ENCODE results near the gene PLEKHB2. TPM values are rescaled to one million over a fixed set of nuclear protein-coding genes. Genes with fewer than 3 reads are reported as not detected.
A peak's percentile ranks its signal among the peaks of the same experiment; 100 is the strongest.

The PLEKHB2 gene
- total RNA-seq, 1 donor: 57.0 TPM

DNA sequence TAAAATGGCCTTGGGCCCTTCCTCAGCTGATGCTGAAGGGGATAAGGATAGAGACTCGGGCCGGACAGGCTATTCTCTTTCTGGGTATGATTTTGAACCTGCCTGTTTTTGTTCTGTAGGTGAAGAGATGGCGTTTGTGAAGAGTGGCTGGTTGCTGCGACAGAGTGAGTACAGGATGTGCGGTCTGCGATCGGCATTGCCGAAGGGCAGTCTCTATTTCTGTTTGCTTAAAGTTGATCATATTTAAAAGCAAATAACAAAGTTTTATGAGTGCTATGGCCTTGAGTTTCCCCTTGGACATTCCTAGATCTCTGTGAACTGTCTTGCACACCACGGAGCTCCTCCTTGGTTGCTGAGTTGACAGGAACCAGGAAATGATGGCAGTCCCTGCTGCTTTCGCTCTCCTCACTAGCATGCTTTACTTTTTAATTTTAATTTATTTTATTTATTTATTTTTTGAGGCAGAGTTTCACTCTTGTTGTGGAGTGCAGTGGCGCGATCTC, 15.7 kb downstream of the PLEKHB2 start:
- TF ChIP-seq, protein P1, sequence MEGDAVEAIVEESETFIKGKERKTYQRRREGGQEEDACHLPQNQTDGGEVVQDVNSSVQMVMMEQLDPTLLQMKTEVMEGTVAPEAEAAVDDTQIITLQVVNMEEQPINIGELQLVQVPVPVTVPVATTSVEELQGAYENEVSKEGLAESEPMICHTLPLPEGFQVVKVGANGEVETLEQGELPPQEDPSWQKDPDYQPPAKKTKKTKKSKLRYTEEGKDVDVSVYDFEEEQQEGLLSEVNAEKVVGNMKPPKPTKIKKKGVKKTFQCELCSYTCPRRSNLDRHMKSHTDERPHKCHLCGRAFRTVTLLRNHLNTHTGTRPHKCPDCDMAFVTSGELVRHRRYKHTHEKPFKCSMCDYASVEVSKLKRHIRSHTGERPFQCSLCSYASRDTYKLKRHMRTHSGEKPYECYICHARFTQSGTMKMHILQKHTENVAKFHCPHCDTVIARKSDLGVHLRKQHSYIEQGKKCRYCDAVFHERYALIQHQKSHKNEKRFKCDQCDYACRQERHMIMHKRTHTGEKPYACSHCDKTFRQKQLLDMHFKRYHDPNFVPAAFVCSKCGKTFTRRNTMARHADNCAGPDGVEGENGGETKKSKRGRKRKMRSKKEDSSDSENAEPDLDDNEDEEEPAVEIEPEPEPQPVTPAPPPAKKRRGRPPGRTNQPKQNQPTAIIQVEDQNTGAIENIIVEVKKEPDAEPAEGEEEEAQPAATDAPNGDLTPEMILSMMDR (IDR thresholded peaks at IDR 0.05; ENCODE audit: insufficient read depth, low read length): no peak
- no peak for DNase-seq (ENCODE audit: low read depth)

DNA sequence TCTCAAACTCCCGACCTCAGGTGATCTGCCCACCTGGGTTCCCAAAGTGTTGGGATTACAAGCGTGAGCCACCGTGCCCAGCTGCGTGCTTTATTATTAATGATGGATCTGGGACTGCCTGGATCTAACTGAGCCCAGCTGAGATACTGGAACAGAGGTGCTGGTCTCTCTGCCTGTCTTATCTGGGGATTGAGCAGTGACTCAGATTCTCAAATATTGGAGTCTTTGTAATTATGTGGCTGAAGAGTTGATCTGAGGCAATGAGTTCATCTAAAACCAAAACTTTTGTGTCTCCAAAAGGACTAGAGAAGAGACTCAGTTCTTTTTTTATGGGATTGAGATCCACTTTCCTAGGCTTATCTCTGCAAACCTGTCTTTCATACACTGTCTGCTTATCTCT, 16.3 kb downstream of the PLEKHB2 start:
- no peak overlapping the region for H3K4me3 ChIP-seq (ENCODE audit: low read depth, low read length)
- TF ChIP-seq, protein P1 (IDR thresholded peaks at IDR 0.05; ENCODE audit: insufficient read depth, low read length): no peak
- DNase-seq (ENCODE audit: low read depth): peak; percentile 32

More for the DNA sequence above, 15.7 kb downstream of the PLEKHB2 start:
- no peak overlapping the region for H3K4me3 ChIP-seq (ENCODE audit: low read depth, low read length)

DNA sequence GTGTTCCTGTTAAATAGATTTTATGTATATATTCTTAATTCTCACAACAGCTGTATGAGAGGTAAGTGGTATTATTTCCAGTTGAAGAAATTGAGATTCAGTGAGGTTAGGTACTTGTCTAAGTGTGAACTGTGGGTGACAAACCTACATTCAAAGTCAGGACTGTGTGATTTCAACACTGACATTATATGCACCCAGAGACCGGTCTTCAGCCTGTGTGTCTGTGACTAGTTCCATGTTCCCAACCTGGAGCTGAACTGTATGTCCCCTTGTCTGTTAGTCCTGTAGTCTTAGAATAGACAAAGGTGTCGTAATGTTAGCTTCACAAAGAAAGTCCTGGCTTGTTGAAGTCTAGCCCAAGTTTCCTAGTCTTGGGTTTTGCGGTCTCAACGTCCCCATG, 17.4 kb downstream of the PLEKHB2 start:
- H3K4me3 ChIP-seq (ENCODE audit: low read depth, low read length): no peak overlapping the region
- no peak for DNase-seq (ENCODE audit: low read depth)
- TF ChIP-seq, protein P1 (IDR thresholded peaks at IDR 0.05; ENCODE audit: insufficient read depth, low read length): no peak

DNA sequence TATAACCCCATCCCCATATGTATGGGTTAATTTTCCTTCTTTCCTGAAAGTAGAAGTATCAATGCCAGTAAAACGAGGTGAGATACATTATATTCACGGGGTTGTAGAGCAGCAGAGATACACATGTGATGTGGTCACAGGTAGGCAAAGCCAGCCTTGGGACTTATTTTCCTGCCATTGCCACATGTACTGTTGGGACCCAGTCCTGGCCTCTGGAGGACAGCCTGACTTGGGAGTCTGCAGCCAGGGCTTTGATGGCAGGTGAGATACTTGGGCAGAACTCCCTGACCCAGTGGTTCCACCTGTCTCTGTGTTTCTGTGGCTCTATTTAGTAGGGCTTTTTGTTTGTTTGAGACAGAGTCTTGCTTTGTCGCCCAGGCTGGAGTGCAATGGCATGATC, 18.1 kb downstream of the PLEKHB2 start:
- TF ChIP-seq, protein P1 (IDR thresholded peaks at IDR 0.05; ENCODE audit: insufficient read depth, low read length): no peak
- no peak for DNase-seq (ENCODE audit: low read depth)
- H3K4me3 ChIP-seq (ENCODE audit: low read depth, low read length): no peak overlapping the region

DNA sequence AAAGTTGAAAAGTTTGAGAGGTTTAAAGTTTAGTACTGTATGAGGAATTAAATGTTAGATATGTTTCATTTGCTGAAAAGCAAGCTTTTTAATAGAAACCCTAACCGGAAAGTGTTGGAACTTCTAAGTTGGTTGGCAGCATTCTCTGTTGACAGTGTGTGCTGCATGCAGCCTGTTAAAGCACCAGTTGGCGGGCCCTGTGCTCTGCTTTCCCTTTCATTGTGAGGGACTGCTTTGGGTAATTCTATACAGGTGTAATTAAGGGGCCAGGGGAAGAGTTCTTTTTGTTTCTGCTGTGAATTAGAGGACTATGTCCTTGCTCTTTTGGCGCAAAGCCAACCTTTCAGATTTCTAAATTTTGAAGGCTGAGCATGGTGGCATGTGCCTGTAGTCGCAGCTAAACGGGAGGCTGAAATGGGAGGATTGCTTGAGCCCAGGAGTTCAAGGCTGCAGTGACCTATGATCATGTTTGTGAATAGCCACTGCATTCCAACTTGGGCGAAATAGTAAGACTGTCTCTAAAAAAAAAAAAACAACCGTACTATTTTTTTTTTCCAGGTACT, 20.1 kb downstream of the PLEKHB2 start:
- TF ChIP-seq, protein P1 (IDR thresholded peaks at IDR 0.05; ENCODE audit: insufficient read depth, low read length): no peak
- DNase-seq (ENCODE audit: low read depth): no peak

DNA sequence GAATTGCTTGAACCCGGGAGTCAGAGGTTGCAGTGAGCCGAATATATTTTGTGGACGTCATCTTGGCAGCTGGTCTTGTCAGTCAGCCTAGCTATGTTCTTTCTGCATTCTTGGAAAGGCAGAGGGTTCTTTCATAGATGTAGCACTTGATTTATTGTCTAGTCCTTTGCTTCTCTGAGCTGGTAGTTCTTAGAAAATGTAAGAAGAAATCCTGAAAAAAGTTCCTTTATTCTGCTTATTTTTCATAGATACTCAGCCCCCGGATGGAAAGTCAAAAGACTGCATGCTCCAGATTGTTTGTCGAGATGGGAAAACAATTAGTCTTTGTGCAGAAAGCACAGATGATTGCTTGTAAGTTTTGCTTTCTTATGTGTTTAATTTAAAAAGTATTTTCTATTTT, 21.3 kb downstream of the PLEKHB2 start:
- TF ChIP-seq, protein P1 (IDR thresholded peaks at IDR 0.05; ENCODE audit: insufficient read depth, low read length): no peak
- DNase-seq (ENCODE audit: low read depth): no peak
- no peak overlapping the region for H3K4me3 ChIP-seq (ENCODE audit: low read depth, low read length)

More for the DNA sequence above, 20.1 kb downstream of the PLEKHB2 start:
- H3K4me3 ChIP-seq (ENCODE audit: low read depth, low read length): no peak overlapping the region

DNA sequence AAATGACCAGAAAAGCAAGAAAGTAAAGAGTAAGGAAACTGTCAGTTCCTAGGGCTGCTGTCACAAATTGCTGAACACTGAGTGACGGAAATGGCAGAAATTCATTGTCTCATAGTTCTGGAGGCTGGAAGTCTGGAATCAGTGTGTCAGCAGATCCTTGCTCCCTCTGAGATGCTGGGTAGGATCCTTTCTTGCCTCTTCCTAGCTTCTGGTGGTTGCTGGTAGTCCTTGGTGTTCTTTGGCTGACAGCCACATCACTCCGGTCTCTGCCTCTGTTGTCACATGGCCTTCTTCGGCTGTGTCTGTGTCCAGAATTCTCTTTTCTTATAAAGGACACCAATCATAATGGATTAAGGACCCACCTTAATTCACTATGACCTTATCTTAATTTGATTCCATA, 21.9 kb downstream of the PLEKHB2 start:
- no peak for DNase-seq (ENCODE audit: low read depth)
- TF ChIP-seq, protein P1 (IDR thresholded peaks at IDR 0.05; ENCODE audit: insufficient read depth, low read length): no peak
- no peak overlapping the region for H3K4me3 ChIP-seq (ENCODE audit: low read depth, low read length)

Data from fibroblast of the aortic adventitia (primary cell).